Measurements from ENCODE around the gene FAM124A. TPM values are rescaled to one million over a fixed set of nuclear protein-coding genes. Genes with fewer than 3 reads are reported as not detected.

FAM124A gene
- total RNA-seq, 1 donor from 2014 or later: 2.4 TPM

GRCh38 chr13:51230477-51231105, 8.4 kb downstream of the FAM124A start:
- Mint-ChIP-seq H3K4me3 (ENCODE audit: unreplicated experiment) (no peak overlapping the region), H3K4me1 (ENCODE audit: low read depth) (no peaks in the 10 kb centered on the region), H3K27me3 (ENCODE audit: low read depth) (peaks cover 2% of the 10 kb centered on the region), H3K27ac (ENCODE audit: unreplicated experiment) (no peak overlapping the region), H3K36me3 (ENCODE audit: low read depth) (peaks cover 1% of the 10 kb centered on the region), H3K9me3 (ENCODE audit: low read depth) (no peaks in the 10 kb centered on the region)
- no peak for DNase-seq (ENCODE audit: low spot score)
- no peak for TF ChIP-seq CTCF (IDR thresholded peaks at IDR 0.05)

GRCh38 chr13:51231456-51231855, 9.3 kb downstream of the FAM124A start:
- DNase-seq (ENCODE audit: low spot score): no peak
- H3K4me1 Mint-ChIP-seq (ENCODE audit: low read depth): no peaks in the 10 kb centered on the region
- no peaks in the 10 kb centered on the region for H3K9me3 Mint-ChIP-seq (ENCODE audit: low read depth)
- no peak overlapping the region for H3K4me3 Mint-ChIP-seq (ENCODE audit: unreplicated experiment)
- peaks cover 1% of the 10 kb centered on the region for H3K36me3 Mint-ChIP-seq (ENCODE audit: low read depth)
- H3K27ac Mint-ChIP-seq (ENCODE audit: unreplicated experiment): no peak overlapping the region
- H3K27me3 Mint-ChIP-seq (ENCODE audit: low read depth): peaks cover 2% of the 10 kb centered on the region
- TF ChIP-seq CTCF (IDR thresholded peaks at IDR 0.05): no peak

- no peak overlapping the region for H3K27ac Mint-ChIP-seq (ENCODE audit: unreplicated experiment)
- no peak overlapping the region for H3K4me3 Mint-ChIP-seq (ENCODE audit: unreplicated experiment)
- DNase-seq (ENCODE audit: low spot score): no peak
- no peaks in the 10 kb centered on the region for H3K4me1 Mint-ChIP-seq (ENCODE audit: low read depth)
- no peak for TF ChIP-seq CTCF (IDR thresholded peaks at IDR 0.05)
- no peaks in the 10 kb centered on the region for H3K9me3 Mint-ChIP-seq (ENCODE audit: low read depth)
- peaks cover 2% of the 10 kb centered on the region for H3K27me3 Mint-ChIP-seq (ENCODE audit: low read depth)
- peaks cover 1% of the 10 kb centered on the region for H3K36me3 Mint-ChIP-seq (ENCODE audit: low read depth)
These were observed 10.1 kb downstream of the FAM124A start for GRCh38 chr13:51232328-51232727.

GRCh38 chr13:51233117-51233826, 11.1 kb downstream of the FAM124A start:
- DNase-seq (ENCODE audit: low spot score): no peak
- H3K4me1 Mint-ChIP-seq (ENCODE audit: low read depth): no peaks in the 10 kb centered on the region
- H3K27ac Mint-ChIP-seq (ENCODE audit: unreplicated experiment): no peak overlapping the region
- peaks cover 2% of the 10 kb centered on the region for H3K27me3 Mint-ChIP-seq (ENCODE audit: low read depth)
- no peak for TF ChIP-seq CTCF (IDR thresholded peaks at IDR 0.05)
- no peak overlapping the region for H3K4me3 Mint-ChIP-seq (ENCODE audit: unreplicated experiment)
- H3K9me3 Mint-ChIP-seq (ENCODE audit: low read depth): no peaks in the 10 kb centered on the region
- H3K36me3 Mint-ChIP-seq (ENCODE audit: low read depth): peaks cover 1% of the 10 kb centered on the region

- H3K4me3 Mint-ChIP-seq (ENCODE audit: unreplicated experiment): no peak overlapping the region
- H3K36me3 Mint-ChIP-seq (ENCODE audit: low read depth): no peaks in the 10 kb centered on the region
- no peak for TF ChIP-seq CTCF (IDR thresholded peaks at IDR 0.05)
- H3K9me3 Mint-ChIP-seq (ENCODE audit: low read depth): no peaks in the 10 kb centered on the region
- H3K27ac Mint-ChIP-seq (ENCODE audit: unreplicated experiment): no peak overlapping the region
- H3K27me3 Mint-ChIP-seq (ENCODE audit: low read depth): no peaks in the 10 kb centered on the region
- DNase-seq (ENCODE audit: low spot score): no peak
- no peaks in the 10 kb centered on the region for H3K4me1 Mint-ChIP-seq (ENCODE audit: low read depth)
These were observed 12.5 kb downstream of the FAM124A start for GRCh38 chr13:51234676-51235075.

All from chondrocyte (in vitro differentiated cells).